Activated CD4-positive, alpha-beta T cell treated with anti-CD3 and anti-CD28 coated beads for 24 hours (primary cell): ENCODE data around the gene TAF1C.
"Not testable (repeated sequence)": the region's sequence is repeated elsewhere in the genome, so short reads cannot be mapped to it uniquely, and the experiment has no call there.

ENCODE experiments used
- DNase-seq, 2 donors: peaks; one replicate each; pipeline ENCODE4 v3.0.0-alpha.2; 2020; ENCODE audit warnings: low read depth in 2 of 2

Gene TAF1C, protein sequence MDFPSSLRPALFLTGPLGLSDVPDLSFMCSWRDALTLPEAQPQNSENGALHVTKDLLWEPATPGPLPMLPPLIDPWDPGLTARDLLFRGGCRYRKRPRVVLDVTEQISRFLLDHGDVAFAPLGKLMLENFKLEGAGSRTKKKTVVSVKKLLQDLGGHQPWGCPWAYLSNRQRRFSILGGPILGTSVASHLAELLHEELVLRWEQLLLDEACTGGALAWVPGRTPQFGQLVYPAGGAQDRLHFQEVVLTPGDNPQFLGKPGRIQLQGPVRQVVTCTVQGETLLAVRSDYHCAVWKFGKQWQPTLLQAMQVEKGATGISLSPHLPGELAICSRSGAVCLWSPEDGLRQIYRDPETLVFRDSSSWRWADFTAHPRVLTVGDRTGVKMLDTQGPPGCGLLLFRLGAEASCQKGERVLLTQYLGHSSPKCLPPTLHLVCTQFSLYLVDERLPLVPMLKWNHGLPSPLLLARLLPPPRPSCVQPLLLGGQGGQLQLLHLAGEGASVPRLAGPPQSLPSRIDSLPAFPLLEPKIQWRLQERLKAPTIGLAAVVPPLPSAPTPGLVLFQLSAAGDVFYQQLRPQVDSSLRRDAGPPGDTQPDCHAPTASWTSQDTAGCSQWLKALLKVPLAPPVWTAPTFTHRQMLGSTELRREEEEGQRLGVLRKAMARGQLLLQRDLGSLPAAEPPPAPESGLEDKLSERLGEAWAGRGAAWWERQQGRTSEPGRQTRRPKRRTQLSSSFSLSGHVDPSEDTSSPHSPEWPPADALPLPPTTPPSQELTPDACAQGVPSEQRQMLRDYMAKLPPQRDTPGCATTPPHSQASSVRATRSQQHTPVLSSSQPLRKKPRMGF

DNA sequence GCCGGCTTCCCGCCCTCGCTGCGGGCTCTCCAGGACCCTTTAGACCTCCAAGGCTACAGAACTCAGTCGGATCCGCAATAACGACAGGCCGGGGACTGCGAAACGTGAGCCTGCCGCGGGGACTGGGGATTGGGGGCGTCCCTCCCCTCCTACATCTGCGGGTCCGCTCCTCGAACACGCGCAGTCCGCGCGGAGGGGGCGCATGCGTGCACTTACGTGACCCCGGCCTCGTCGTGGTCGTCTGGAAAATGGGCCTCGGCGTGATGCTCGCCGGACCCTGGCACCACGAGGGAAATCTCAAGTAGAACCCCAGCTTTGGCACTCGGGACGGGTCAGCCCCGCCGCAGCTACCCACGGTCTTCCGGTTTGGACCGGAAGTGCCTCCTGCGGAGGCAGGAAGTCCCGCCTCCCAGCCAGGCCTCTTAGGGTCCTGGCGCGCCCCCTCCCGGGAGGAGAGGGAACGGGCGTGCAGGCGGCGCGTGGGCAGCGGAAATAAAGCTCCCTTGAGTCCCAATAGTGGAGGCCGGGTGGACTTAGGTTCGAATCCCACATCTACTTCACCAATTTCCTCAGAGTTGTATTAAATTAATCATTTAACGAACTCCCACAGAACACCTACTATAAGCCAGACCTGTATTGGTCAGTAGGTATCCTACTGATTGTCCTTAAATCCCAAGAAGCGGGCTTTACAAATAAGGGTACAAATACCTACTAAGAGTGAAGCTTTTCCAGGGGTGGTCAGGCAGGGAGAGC lies at the start of gene TAF1C:
TAF1C (minus strand) TSS at position 373 of the 753 bp plus-strand sequence. CDS start 2,069 bp downstream, outside the sequence.
- peak; percentile 90 to 91 for DNase-seq

DNA sequence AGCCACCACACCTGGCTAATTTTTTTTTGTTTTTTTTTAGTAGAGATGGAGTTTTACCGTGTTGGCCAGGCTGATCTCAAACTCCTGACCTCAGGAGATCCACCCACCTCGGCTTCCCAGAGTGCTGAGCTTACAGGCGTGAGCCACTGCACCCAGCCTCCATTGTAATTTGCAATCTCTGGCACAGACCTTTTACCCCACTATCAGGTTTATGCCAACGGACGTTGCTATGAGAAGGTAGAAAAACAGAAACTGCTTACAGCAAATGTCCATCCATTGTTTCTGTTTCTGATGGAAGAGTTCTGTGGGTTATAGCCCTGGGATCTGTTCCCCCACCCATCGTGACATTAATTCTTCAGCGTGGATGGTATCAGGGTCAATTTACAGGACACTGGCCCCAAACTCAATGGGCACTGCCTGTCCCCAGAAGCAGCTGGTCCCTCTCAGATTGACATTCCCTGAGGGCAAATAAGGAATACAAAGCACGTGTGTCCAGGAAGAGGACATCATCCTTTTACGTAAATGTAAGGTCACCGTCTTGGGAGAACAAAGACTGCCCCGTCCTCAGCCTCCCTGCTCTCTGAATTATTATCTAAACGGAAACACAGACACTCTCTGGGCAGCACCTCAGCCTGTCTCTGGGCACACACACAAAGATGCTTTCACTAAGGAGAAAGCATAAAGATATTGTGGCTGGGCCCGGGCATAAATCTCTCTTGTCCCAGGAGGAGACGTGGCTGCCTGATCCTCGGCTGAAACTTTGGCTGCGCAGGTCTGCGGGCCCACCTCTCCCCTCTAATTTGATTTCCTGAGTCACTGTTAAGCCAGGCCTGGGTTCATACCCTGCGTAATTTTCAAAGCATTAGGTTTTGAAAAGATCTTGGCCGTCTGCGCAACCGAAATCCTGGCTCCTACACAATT lies 47.7 kb upstream of the TAF1C start:
- DNase-seq = no peak

DNA sequence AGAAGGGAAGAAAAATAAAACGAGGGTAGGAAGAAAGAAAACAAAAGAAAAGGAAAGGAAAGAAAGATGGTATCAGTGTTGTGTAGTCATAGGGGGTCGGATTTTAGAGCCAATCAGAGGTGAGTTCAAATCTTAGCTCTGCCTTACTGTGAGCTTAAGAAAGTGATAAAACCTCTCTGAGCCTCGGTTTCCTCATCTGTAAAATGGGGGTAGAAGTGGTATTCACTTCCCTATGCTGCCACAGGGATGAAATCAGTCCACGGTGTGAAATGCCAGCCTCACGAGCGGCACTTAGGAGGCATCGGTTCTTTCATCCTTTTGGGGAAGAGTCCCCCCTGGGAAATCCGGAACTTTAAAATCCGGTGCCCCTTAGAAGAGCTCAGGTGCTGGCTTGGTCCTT lies 46.9 kb upstream of the TAF1C start:
- no peak for DNase-seq

DNA sequence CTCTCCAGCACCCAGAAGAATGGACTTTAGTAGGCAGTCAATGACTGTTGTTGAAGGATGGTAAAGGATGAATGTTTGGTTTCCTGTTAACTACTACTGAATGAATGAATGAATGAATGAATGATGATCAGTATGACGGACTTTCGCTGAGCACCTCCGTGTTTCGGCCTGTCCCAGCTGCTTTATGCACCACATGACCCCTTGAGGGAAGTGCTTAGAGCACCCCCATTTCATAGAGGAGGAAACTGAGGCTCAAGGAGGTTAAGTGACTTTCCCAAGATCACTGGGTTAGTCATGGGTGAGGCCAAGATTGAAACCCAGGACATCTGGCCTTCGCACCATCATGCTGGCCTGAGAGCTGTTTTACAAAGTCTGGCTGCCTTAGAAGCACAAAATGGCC lies 46.1 kb upstream of the TAF1C start:
- no peak for DNase-seq

DNA sequence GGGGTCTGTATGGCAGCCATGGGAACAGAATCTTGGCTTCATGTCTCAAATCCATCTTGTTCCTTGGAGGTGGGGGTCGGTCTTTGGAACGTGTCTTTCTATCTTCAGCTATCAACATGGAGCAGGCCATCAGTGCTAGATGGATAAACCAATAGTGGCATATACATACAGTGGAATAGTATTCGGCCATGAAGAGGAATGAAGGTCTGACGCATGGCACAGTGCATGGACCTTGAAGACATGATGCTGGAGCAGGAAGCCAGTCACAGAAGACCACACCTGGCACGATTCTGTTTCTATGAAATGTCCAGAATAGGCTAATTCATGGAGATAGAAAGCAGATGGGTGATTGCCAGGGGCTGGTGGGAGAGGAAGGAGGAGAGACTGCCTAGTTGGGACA lies 45.2 kb upstream of the TAF1C start:
- DNase-seq = no peak

DNA sequence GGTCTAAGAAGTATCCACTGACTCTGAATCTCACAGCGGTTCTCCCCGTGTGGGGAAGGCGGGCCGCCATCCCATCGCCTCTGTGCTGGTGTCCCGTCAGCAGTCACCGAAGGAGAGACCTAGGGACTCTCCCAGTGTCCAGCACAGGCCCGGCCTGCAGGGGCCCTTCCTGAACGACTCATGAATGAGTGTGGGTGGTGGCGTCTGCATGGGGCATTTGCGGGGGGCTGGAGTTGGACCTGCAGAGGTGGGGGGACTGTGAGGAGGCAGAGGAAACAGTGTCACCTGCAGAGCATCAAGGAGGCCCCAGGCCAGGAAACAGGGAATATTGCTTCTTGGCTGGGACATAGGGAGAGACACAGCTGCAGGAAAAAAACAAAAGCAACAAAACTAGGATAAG lies 42.6 kb upstream of the TAF1C start:
- DNase-seq = no peak

DNA sequence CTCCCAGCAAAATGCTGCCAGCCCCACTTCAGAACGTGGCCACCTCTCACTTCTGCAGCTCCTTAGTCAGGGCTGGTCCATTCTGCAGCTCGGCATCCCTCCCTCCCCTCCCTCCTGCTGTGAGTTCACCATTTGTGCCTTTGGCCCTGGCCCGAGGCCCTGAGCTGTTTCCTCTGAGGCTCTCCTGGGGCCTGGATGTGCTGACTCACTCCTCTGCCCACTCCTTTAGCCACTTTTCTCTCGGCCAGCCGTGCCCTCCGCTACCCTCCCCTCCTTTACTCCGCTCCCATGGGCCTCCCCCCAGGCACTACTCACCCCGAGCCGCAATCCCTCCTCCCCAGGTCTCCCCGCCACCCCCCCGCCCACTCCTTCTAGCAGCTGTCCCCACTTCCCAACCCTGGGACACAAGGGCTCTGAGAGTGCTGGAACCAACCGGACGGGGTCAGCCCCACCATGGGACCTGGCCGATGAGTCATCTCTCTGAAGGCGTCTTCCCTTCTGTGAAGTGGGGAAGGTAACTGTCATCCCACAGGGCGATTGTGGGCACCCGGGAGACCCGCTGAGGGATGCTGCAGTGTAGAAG lies 41.5 kb upstream of the TAF1C start:
- DNase-seq = no peak

DNA sequence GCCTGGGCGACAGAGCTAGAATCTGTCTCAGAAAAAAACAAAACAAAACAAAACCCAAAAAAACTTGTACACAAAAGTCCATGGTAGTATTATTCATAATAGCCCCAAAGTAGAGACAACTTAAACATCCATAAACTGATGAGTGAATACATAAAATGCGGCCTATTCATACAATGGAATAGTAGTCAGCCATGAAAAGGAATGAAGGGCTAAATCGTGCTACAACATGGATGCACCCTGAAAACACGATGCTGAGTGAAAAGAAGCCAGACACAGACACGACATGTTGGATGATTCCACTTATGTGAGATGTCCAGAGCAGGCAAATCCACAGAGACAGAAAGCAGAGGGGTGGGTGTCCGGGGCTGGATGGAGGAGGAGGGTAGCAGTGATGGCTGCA lies 40.7 kb upstream of the TAF1C start:
- no peak for DNase-seq

DNA sequence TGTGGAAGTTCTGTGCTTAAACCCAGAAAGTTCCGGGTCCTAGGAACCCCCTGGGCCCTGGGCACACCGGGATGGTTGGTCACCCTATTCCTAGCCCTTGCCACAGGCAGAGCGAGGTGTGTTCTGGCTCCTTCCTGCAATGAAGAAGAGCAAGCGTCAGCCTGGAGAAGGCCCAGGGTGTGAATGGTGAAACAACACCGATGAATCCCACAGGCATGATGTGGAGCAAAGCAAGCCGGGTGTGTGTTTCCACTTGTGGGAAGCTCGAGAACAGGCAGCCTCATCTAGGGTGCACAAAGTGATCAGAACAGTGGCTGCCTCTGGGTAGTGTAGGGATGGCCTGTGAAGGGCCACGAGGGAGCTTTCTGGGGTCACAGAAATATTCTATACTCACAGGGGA lies 39.2 kb upstream of the TAF1C start:
- DNase-seq = no peak

DNA sequence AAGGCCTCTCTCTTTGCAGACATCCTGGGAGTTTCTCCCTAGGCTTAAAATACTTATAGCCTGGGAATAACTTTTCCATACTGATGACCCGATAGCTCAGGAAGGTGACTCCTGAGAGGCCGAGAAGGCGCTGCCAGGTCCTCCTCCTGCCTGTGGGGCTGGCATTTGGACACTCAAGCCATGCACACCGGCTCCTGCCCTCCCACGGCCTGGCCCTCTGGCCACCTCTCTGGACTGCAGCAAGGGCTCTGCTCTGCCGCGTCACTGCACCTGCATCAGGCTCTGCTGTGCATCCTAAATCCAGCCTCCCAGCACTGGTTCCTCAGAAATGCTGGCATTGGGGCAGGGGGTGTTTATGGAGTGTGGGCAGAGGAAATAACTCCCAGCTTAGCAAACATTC lies 38.7 kb upstream of the TAF1C start:
- no peak for DNase-seq

DNA sequence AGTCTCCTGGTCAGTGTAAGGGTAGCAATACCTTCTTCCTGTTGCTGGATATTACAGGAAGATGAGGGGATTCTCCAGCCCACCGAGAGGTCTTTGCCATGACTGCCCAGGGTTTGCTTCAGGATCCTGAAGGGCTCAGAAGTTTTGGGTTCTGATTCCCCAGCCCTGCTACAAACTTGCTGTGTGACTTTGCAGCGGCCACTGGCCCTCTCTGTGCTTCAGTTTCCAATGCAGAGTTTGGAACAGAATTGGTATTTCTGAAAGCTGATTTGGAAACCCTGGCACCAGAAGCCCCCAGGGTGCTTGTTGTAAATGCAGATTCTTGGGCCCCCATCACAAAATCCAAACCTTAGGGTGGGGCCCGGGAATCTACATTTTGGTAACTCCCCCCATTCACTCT lies 38.3 kb upstream of the TAF1C start:
- DNase-seq = no peak

DNA sequence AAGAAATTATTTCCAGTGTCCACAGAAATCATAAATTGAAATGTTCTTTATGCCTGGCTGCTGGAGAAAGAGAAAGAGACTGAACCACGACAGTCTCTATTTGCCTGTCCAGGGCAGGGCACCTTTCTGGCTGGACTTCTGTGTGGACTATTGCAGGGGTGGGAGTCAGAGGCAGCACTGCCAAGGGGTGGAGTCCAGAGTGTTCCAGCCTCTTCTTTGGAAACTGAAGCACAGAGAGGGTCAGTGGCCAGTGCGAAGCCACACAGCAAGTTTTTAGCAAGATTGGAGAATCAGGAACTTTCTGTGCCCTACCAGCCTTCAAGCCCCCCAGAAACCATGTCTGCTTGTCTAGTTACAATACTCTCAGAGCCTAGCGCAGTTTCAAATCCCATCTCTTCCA lies 37.7 kb upstream of the TAF1C start:
- no peak for DNase-seq

DNA sequence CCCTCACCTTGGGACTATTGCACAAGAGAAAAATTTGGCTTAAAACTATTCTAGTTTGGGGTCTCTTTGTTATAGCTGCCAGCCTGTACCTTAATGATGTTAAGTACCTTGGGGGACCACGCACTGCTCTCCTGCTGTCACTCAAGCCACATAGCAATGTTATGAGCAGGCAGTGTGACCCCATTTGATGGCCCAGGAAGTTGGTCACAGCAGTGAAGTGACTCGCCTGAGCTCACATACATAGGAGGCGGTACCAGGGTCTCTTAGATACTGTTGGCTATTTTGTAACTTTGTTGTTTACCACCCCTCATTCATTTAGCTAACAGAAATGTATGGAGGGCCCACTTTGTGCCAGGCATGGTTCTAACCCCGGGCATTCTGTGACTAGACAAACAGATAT lies 36.6 kb upstream of the TAF1C start:
- no peak for DNase-seq

DNA sequence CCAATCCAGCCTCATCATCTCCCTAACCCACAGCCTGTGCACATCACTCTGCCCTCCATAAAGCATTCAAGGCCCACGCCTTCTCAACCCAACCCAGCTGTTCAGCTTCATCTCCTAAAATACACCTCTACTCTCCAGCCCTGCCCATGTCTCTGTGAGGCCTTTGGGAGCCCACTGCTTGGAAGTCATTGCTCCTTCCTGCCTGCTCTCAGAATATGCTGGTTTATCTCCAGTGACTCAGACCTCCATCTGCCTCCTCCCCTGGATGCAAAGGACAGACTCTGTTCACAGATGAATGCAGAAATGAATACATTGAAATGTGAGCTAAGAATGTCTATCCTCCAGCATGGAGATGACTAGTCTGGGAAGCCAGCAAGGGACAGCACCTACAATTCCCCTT lies 34.0 kb upstream of the TAF1C start:
- DNase-seq = no peak

DNA sequence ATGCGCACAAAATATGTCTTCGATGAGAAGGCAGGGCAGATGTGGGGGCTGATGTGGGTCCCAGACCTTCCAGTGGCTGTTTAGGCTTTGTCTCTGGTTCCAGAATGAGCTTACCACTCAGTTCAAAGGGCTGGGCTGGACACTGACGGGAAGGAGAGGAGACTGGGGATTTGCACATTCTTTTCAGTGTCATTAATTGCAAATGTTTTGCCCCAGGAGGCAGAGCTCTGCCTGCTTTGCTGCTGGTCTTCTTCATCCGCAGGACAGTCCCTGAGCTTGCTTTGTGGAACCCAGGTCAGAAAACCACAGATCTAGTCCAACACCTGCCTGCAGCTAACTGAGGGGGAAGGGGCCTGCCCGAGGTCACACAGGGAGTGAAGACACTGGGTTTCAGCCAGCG lies 32.1 kb upstream of the TAF1C start:
- no peak for DNase-seq

DNA sequence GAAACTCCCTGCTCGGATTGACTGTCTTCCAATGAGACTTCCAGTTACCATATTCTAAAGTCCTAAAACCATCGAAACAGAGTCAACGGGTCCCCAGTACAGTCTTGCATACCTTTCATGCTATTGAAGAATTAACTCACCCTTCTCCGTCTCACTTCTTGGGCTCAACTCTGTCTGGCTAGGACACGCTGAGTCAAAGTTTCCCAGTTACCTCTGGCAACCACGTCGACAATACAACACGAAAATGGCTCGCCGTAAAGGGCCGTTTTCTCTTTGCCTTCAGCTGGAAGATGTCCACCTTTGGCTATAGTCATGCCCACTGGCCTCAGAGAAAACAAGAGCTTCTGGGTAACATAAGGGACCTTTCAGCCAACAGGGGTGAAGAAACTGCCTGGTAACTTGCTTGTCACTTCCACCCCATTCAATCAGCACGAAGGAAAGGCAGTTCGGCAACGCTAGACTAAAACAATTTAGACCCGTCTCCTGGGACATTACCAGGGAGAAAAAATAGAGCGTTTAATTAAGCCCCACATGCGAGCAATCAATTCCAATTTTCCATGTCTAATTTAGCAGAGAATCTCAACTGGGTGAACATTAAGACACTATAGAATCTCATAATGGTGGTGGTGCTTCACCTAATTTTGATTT lies 31.4 kb upstream of the TAF1C start:
- DNase-seq = no peak

DNA sequence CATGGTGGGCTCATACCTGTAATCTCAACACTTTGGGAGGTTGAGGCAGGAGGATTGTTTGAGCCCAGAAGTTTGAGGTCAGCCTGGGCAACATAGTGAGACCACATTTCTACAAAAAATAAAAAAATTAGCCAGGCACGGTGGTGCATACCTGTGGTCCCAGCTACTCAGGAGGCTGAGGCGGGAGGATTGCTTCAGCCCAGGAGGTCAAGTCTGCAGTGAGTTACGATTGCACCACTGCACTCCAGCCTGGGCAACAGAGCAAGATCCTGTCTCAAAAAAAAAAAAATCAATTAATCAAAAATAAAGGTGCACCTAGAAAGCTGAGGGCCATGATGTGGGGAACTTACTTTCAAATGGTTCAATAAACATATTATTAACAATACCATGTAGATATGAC lies 29.3 kb upstream of the TAF1C start:
- not testable (repeated sequence) for DNase-seq

DNA sequence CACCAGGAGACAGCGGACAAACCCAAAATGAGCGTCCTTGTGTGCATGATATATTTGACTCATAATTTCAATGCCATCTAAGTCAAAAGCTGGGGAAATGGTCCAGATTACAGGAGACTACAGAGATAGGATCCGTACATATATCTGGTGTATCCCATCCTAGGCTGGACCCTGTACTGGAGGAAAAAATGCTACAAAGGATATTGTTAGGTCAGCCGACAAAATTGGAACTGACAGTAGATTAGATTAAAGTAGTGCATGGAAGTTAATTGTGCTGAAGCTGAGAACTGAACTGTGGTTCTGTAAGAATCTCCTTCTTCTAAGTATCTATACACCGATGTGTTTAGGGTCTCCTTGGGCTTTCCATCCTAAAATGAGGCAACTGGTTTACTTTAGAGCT lies 28.7 kb upstream of the TAF1C start:
- no peak for DNase-seq

DNA sequence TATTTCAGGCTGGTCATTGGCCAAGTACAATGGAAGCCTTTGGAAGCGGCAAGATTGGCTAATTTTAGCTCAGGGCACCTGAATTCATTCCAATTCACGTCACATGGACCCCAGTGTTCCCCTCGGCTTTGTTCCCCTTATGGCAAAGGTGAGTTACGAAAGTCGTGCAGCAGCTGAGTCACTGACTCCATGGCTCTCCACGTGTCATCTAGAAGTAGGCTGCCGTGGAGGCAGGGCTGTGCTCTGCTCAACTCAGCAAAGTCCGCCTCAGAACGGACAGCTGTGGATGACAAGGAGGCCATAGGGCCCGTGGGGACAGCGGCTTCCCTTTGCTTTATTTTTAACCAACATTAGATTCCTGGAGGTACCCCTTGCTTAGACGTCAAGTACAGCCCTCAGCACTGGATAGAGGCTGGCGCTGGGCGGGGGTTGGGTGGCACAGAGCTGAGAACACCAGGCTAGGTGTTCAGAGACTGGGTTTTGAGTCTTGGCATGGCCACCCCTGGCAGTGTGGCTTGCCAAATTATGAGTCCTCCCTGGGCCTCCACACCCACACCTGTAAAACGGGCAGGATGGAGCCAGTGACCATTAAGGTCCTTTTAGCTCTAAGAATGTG lies 27.7 kb upstream of the TAF1C start:
- no peak for DNase-seq

DNA sequence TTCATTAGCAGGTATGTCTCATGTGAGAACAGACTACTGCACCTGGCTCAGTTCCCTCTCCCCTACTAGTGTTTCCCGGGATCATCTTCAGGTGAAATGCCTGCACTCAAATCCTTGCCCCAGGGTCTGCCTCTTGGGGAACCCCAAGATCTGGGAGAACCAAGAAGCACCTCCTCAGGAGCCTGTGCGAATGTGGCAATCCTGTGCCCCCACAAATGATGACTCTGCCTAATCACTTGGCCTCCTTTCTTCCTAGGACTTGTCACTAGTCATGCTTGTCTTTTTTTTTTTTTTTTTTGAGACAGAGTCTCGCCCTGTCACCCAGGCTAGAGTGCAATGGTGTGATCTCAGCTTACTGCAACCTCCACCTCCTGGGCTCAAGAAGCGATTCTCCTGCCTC lies 25.8 kb upstream of the TAF1C start:
- no peak for DNase-seq
